Measurements from ENCODE around the gene PLSCR3. TPM values are rescaled to one million over a fixed set of nuclear protein-coding genes. Genes with fewer than 3 reads are reported as not detected.

The PLSCR3 gene
- total and polyA plus RNA-seq, 10 donors = 31.3 to 63.2 (median 46.1) TPM

GRCh38 chr17:7406235-7406825, 12.0 kb upstream of the PLSCR3 start:
- peaks cover 0 to 30% (median 7%) of the 10 kb centered on the region in 7 donors for H3K27me3 ChIP-seq (replicated peaks in 1 of 7)
- H3K9me3 ChIP-seq = no peaks in the 10 kb centered on the region
- peaks cover 8 to 43% (median 26%) of the 10 kb centered on the region in 6 donors for H3K4me1 ChIP-seq
- H3K4me3 ChIP-seq = no peak overlapping the region
- H3K27ac ChIP-seq = no peak overlapping the region
- TF ChIP-seq CTCF (IDR thresholded peaks at IDR 0.05 in 8 of 11, conservative IDR thresholded peaks at IDR 0.05 in 3 of 11) (no peak), POLR2AphosphoS5 (IDR thresholded peaks at IDR 0.05) (no peak), POLR2A (IDR thresholded peaks at IDR 0.05) (no peak)
- H3K36me3 ChIP-seq = no peaks in the 10 kb centered on the region
- WGBS, 5 donors = 67 to 77% (median 72%) methylated on average over 12 of the region's 12 CpGs
- DNase-seq = no peak
- intact Hi-C loops (cut with DNase I; ENCODE audit: low total_unique reads) = no loop called here

- no peak for DNase-seq
- intact Hi-C loops (cut with DNase I; ENCODE audit: low total_unique reads) = no loop called here
- peak overlapping the region in 7 of 8 donors; percentile 72 to 91 (median 86) for H3K27ac ChIP-seq
- peaks cover 0 to 30% (median 7%) of the 10 kb centered on the region in 7 donors for H3K27me3 ChIP-seq (replicated peaks in 1 of 7)
- 20 to 32% (median 21%) methylated on average over 23 to 38 of the region's 38 CpGs for WGBS, 5 donors
- no peaks in the 10 kb centered on the region for H3K36me3 ChIP-seq
- H3K9me3 ChIP-seq = no peaks in the 10 kb centered on the region
- peaks cover 8 to 43% (median 26%) of the 10 kb centered on the region in 6 donors for H3K4me1 ChIP-seq
- H3K4me3 ChIP-seq = peak overlapping the region; percentile 46 to 90 (median 64)
- no peak for TF ChIP-seq CTCF (IDR thresholded peaks at IDR 0.05 in 8 of 11, conservative IDR thresholded peaks at IDR 0.05 in 3 of 11)
- no peak for TF ChIP-seq POLR2A (IDR thresholded peaks at IDR 0.05)
- TF ChIP-seq POLR2AphosphoS5 (IDR thresholded peaks at IDR 0.05) = no peak
Measured at GRCh38 chr17:7405350-7406234, 11.3 kb upstream of the PLSCR3 start.

GRCh38 chr17:7404737-7405349, 10.5 kb upstream of the PLSCR3 start:
- 1% methylated on average over 37 to 65 of the region's 65 CpGs for WGBS, 5 donors
- H3K36me3 ChIP-seq = no peaks in the 10 kb centered on the region
- TF ChIP-seq CTCF (IDR thresholded peaks at IDR 0.05 in 8 of 11, conservative IDR thresholded peaks at IDR 0.05 in 3 of 11) (peak in 3 of 11 experiments; percentile 27 to 30 (median 28)), POLR2AphosphoS5 (IDR thresholded peaks at IDR 0.05) (peak; percentile 27 to 73 (median 58)), POLR2A (IDR thresholded peaks at IDR 0.05) (no peak)
- peaks cover 0 to 30% (median 7%) of the 10 kb centered on the region in 7 donors for H3K27me3 ChIP-seq (replicated peaks in 1 of 7)
- intact Hi-C loops (cut with DNase I; ENCODE audit: low total_unique reads) = no loop called here
- H3K4me3 ChIP-seq = peak overlapping the region; percentile 46 to 90 (median 64)
- H3K4me1 ChIP-seq = peaks cover 8 to 43% (median 26%) of the 10 kb centered on the region in 6 donors
- H3K9me3 ChIP-seq = no peaks in the 10 kb centered on the region
- peak overlapping the region; percentile 60 to 91 (median 83) for H3K27ac ChIP-seq
- DNase-seq = peak; percentile 92
